H9 (cell line): Measurements from ENCODE around the gene CDK5. TPM values are rescaled to one million over a fixed set of nuclear protein-coding genes. Genes with fewer than 3 reads are reported as not detected.

Experiments used
- DNase-seq: peaks from one replicate; pipeline ENCODE4 v3.0.0-alpha.2; 2017
- H2AFZ ChIP-seq: one replicate; pipeline ENCODE4 v1.6.1; 2013; ENCODE audit warnings: mild to moderate bottlenecking, low read length, control low read depth, moderate library complexity
- H2AK5ac ChIP-seq: 2 replicates; pipeline ENCODE4 v1.6.1; 2013; ENCODE audit warnings: low read length, control low read depth, mixed read lengths; ENCODE audit not compliant: insufficient read length
- H2BK120ac ChIP-seq: one replicate; pipeline ENCODE4 v1.6.1; 2013; ENCODE audit warnings: low read depth, mild to moderate bottlenecking, low read length, control low read depth, inconsistent platforms; ENCODE audit not compliant: poor library complexity, severe bottlenecking
- H2BK12ac ChIP-seq: 2 replicates; pipeline ENCODE4 v1.6.1; 2013; ENCODE audit warnings: low read length, control low read depth, mixed read lengths, low read depth; ENCODE audit not compliant: insufficient read length
- H2BK15ac ChIP-seq: 2 replicates; pipeline ENCODE4 v1.6.1; 2013; ENCODE audit warnings: low read depth, low read length, control low read depth
- H2BK20ac ChIP-seq: one replicate; pipeline ENCODE4 v1.6.1; 2013; ENCODE audit warnings: low read depth, mild to moderate bottlenecking, low read length, control low read depth, inconsistent platforms; ENCODE audit not compliant: poor library complexity, severe bottlenecking
- H2BK5ac ChIP-seq: 2 replicates; pipeline ENCODE4 v1.6.1; 2013; ENCODE audit warnings: low read length, control low read depth, mixed read lengths; ENCODE audit not compliant: insufficient read length
- H3K14ac ChIP-seq: 2 replicates; pipeline ENCODE4 v1.6.1; 2013; ENCODE audit warnings: low read length, control low read depth; ENCODE audit not compliant: insufficient read depth
- H3K18ac ChIP-seq: 2 replicates; pipeline ENCODE4 v1.6.1; 2013; ENCODE audit warnings: low read depth, mild to moderate bottlenecking, mixed read lengths, low read length, control low read depth; ENCODE audit not compliant: insufficient read length
- H3K23ac ChIP-seq: 2 replicates; pipeline ENCODE4 v1.6.1; 2013; ENCODE audit warnings: low read length, control low read depth, mixed read lengths, low read depth; ENCODE audit not compliant: insufficient read length
- H3K23me2 ChIP-seq: 2 replicates; pipeline ENCODE4 v1.6.1; 2013; ENCODE audit warnings: low read depth, mild to moderate bottlenecking, mixed read lengths, low read length, control low read depth; ENCODE audit not compliant: insufficient read length, poor library complexity, severe bottlenecking
- H3K27ac ChIP-seq: 2 replicates; pipeline ENCODE4 v1.5.1; 2013; ENCODE audit warnings: low read length, control low read depth, mixed read lengths, low read depth; ENCODE audit not compliant: insufficient read length
- H3K27me3 ChIP-seq: 2 replicates; pipeline ENCODE4 v1.6.1; 2013; ENCODE audit warnings: low read length, control low read depth, inconsistent platforms; ENCODE audit not compliant: insufficient read depth
- H3K4ac ChIP-seq: 2 replicates; pipeline ENCODE4 v1.6.1; 2013; ENCODE audit warnings: low read depth, mild to moderate bottlenecking, control low read depth, inconsistent platforms, low read length, moderate library complexity
- H3K4me1 ChIP-seq: 2 replicates; pipeline ENCODE4 v1.6.1; 2013; ENCODE audit warnings: low read length, control low read depth, inconsistent platforms; ENCODE audit not compliant: insufficient read depth
- H3K4me2 ChIP-seq: 2 replicates; pipeline ENCODE4 v1.6.1; 2013; ENCODE audit warnings: low read length, control low read depth, mixed read lengths; ENCODE audit not compliant: insufficient read length, insufficient read depth
- H3K56ac ChIP-seq: 2 replicates; pipeline ENCODE4 v1.6.1; 2013; ENCODE audit warnings: low read depth, mild to moderate bottlenecking, mixed read lengths, low read length, control low read depth; ENCODE audit not compliant: insufficient read length
- H3K79me1 ChIP-seq: 2 replicates; pipeline ENCODE4 v1.6.1; 2013; ENCODE audit warnings: low read depth, mild to moderate bottlenecking, moderate library complexity, low read length, control low read depth, inconsistent platforms; ENCODE audit not compliant: insufficient read depth, poor library complexity, severe bottlenecking
- H3K79me2 ChIP-seq: 2 replicates; pipeline ENCODE4 v1.6.1; 2013; ENCODE audit warnings: low read length, control low read depth, inconsistent platforms; ENCODE audit not compliant: insufficient read depth
- H3K9ac ChIP-seq: 2 replicates; pipeline ENCODE4 v1.6.1; 2013; ENCODE audit warnings: low read length, control low read depth, mixed read lengths; ENCODE audit not compliant: insufficient read length; ENCODE audit errors: extremely low read depth
- H3K9me3 ChIP-seq: one replicate; pipeline ENCODE4 v1.6.1; 2013; ENCODE audit warnings: low read depth, low read length, inconsistent platforms; ENCODE audit not compliant: control insufficient read depth
- H3T11ph ChIP-seq: one replicate; pipeline ENCODE4 v1.6.1; 2013; ENCODE audit warnings: mild to moderate bottlenecking, low read length, control low read depth, inconsistent platforms
- H4K20me1 ChIP-seq: one replicate; pipeline ENCODE4 v1.6.1; 2013; ENCODE audit not compliant: control insufficient read depth, insufficient read length, insufficient read depth
- H4K5ac ChIP-seq: 2 replicates; pipeline ENCODE4 v1.6.1; 2013; ENCODE audit warnings: low read depth, mild to moderate bottlenecking, mixed read lengths, low read length, control low read depth; ENCODE audit not compliant: insufficient read length
- H4K8ac ChIP-seq: replicated peaks from 2 replicates; pipeline ENCODE4 v1.6.1; 2013; ENCODE audit warnings: low read length, control low read depth, mixed read lengths, low read depth; ENCODE audit not compliant: insufficient read length
- H4K91ac ChIP-seq: 2 replicates; pipeline ENCODE4 v1.6.1; 2013; ENCODE audit warnings: low read depth, mild to moderate bottlenecking, moderate library complexity, mixed read lengths, low read length, control low read depth; ENCODE audit not compliant: insufficient read length
- H3K27ac Mint-ChIP-seq, 3 experiments: 2 replicates in 2 of 3; 3 replicates in 1 of 3; pipeline ENCODE4 v1.8.0; 2020 to 2021; ENCODE audit warnings: mixed read lengths in 3 of 3, mild to moderate bottlenecking in 1 of 3, moderate library complexity in 1 of 3
- H3K27me3 Mint-ChIP-seq: 2 replicates; pipeline ENCODE4 v1.8.0; 2021; ENCODE audit warnings: low read depth, mild to moderate bottlenecking, moderate library complexity, mixed read lengths
- H3K36me3 Mint-ChIP-seq, 3 experiments: 2 replicates in 2 of 3; 3 replicates in 1 of 3; pipeline ENCODE4 v1.8.0; 2020 to 2021; ENCODE audit warnings: low read depth in 3 of 3, mixed read lengths in 3 of 3; ENCODE audit not compliant: insufficient read depth in 1 of 3
- H3K4me1 Mint-ChIP-seq, 2 experiments: 2 replicates each; pipeline ENCODE4 v1.8.0; 2020; ENCODE audit warnings: mixed read lengths in 2 of 2
- H3K4me3 Mint-ChIP-seq, 2 experiments: 2 replicates in 1 of 2; 3 replicates in 1 of 2; pipeline ENCODE4 v1.8.0; 2020 to 2021; ENCODE audit warnings: mild to moderate bottlenecking in 2 of 2, mixed read lengths in 2 of 2, moderate library complexity in 1 of 2
- H3K9me3 Mint-ChIP-seq, 2 experiments: 2 replicates in 1 of 2; 3 replicates in 1 of 2; pipeline ENCODE4 v1.8.0; 2020; ENCODE audit warnings: mild to moderate bottlenecking in 2 of 2, mixed read lengths in 2 of 2, moderate library complexity in 1 of 2
- CTCF ChIP-seq: fragments of 200-600 bp; sonication (generic); conservative IDR thresholded peaks from 3 replicates; pipeline ENCODE4 v1.8.0; 2021; ENCODE audit warnings: antibody characterized with exemption, mild to moderate bottlenecking
- WGBS: extraction: QIAGEN DNeasy Blood & Tissue Kit; methylation state at CpG from one replicate; pipeline ENCODE4 v1.1.7; 2013; ENCODE audit warnings: missing lambda C conversion rate, low lambda C conversion rate, mixed read lengths; ENCODE audit not compliant: insufficient read length; ENCODE audit errors: extremely low coverage; 5-methylcytosine and 5-hydroxymethylcytosine counted together
- total RNA-seq: library from RNA; stranded (reverse); gene quantifications from 2 replicates; pipeline ENCODE4 v1.2.1, GENCODE V29; 2021

The CDK5 gene
- total RNA-seq, 1 experiment from 2014 or later, result 19.9 TPM

- no peaks in the 10 kb centered on the region for H4K20me1 ChIP-seq
- no peak overlapping the region for H4K8ac ChIP-seq
- no peaks in the 10 kb centered on the region for H3K79me1 ChIP-seq
- H3K4me3 Mint-ChIP-seq, result no peak overlapping the region
- H2BK120ac ChIP-seq, result no peak overlapping the region
- H3K79me2 ChIP-seq, result no peaks in the 10 kb centered on the region
- no peaks in the 10 kb centered on the region for H3K23me2 ChIP-seq
- no peak overlapping the region for H3K9ac ChIP-seq
- no peak overlapping the region for H4K5ac ChIP-seq
- H3K4me1 ChIP-seq, result no peaks in the 10 kb centered on the region
- no peak overlapping the region for H4K91ac ChIP-seq
- no peak overlapping the region for H3K14ac ChIP-seq
- no peaks in the 10 kb centered on the region for H3K27me3 ChIP-seq
- no peaks in the 10 kb centered on the region; a peak in 1 of 5 replicates for H3K9me3 Mint-ChIP-seq
- H3K4me2 ChIP-seq, result no peak overlapping the region
- no peak overlapping the region for H3K27ac Mint-ChIP-seq
- H3K9me3 ChIP-seq, result no peaks in the 10 kb centered on the region
- WGBS, result no CpG with 5 or more reads among the region's 17 CpGs
- H2AFZ ChIP-seq, result no peak overlapping the region
- peaks cover 1% of the 10 kb centered on the region; the same call in 1 of the 2 replicates for H3K27me3 Mint-ChIP-seq
- no peak overlapping the region for H2AK5ac ChIP-seq
- no peak overlapping the region for H3K56ac ChIP-seq
- DNase-seq, result no peak
- no peak overlapping the region for H2BK15ac ChIP-seq
- no peak overlapping the region for H3K18ac ChIP-seq
- H2BK20ac ChIP-seq, result no peak overlapping the region
- peaks cover 18 to 20% of the 10 kb centered on the region in 2 experiments for H3K4me1 Mint-ChIP-seq
- TF ChIP-seq CTCF, result no peak
- no peak overlapping the region for H3K27ac ChIP-seq
- H2BK5ac ChIP-seq, result no peak overlapping the region
- H3T11ph ChIP-seq, result no peak overlapping the region
- no peak overlapping the region for H3K23ac ChIP-seq
- peaks cover 31 to 58% (median 57%) of the 10 kb centered on the region in 3 experiments for H3K36me3 Mint-ChIP-seq
- H3K4ac ChIP-seq, result no peak overlapping the region
- H2BK12ac ChIP-seq, result no peak overlapping the region
Observed at GRCh38 chr7:151073990-151074389, 16.3 kb upstream of the CDK5 start.
